ENCODE data around the gene GALNT18. TPM values are rescaled to one million over a fixed set of nuclear protein-coding genes. Genes with fewer than 3 reads are reported as not detected.

The GALNT18 gene
- total and polyA plus RNA-seq, 2 experiments from 2014 or later = 4.3 to 10.8 TPM

GRCh38 chr11:11602011-11602410 is 19.8 kb downstream of the GALNT18 start:
- ATAC-seq (no peak), DNase-seq (ENCODE audit: low spot score) (no peak)
- Mint-ChIP-seq H3K9me3 (no peaks in the 10 kb centered on the region), H3K27me3 (ENCODE audit: insufficient read depth, low read depth, poor library complexity) (no peaks in the 10 kb centered on the region), H3K27ac (no peak overlapping the region), H3K4me1 (peaks cover 4% of the 10 kb centered on the region; the same call in 1 of the 3 replicates), H3K36me3 (ENCODE audit: low read depth) (no peaks in the 10 kb centered on the region), H3K4me3 (no peak overlapping the region)
- no peaks in the 10 kb centered on the region for H4K20me1 ChIP-seq (replicated peaks; ENCODE audit: insufficient read depth)
- H3K4me1 ChIP-seq (ENCODE audit: insufficient read depth) = no peaks in the 10 kb centered on the region
- no peaks in the 10 kb centered on the region for H3K36me3 ChIP-seq (ENCODE audit: insufficient read depth)
- no peak for TF ChIP-seq NANOG (IDR thresholded peaks at IDR 0.05; ENCODE audit: borderline replicate concordance)
- TF ChIP-seq EZH2 (IDR thresholded peaks at IDR 0.05; ENCODE audit: low read depth, unreplicated experiment) = no peak
- no peak for TF ChIP-seq JUNB (IDR thresholded peaks at IDR 0.05; ENCODE audit: unreplicated experiment)
- TF ChIP-seq CREB1 (CRISPR knock-in tag; IDR thresholded peaks at IDR 0.05; ENCODE audit: low read depth) = no peak
- no peak for TF ChIP-seq ETS1 (IDR thresholded peaks at IDR 0.05)
- TF ChIP-seq ZNF462 (CRISPR knock-in tag; IDR thresholded peaks at IDR 0.05) = no peak
- no peak for TF ChIP-seq EZH2phosphoT487 (IDR thresholded peaks at IDR 0.05; ENCODE audit: unreplicated experiment)
- TF ChIP-seq CTCF (conservative IDR thresholded peaks at IDR 0.05; ENCODE audit: low read depth in 2 of 2) = no peak
- no peak for TF ChIP-seq ZNF331 (CRISPR knock-in tag; IDR thresholded peaks at IDR 0.05; ENCODE audit: low read depth)
- TF ChIP-seq REST (IDR thresholded peaks at IDR 0.05; ENCODE audit: unreplicated experiment) = no peak
- TF ChIP-seq POLR2AphosphoS5 (IDR thresholded peaks at IDR 0.05; ENCODE audit: low read depth) = no peak
- TF ChIP-seq ZNF114 (CRISPR knock-in tag; IDR thresholded peaks at IDR 0.05) = no peak
- TF ChIP-seq STAT1 (IDR thresholded peaks at IDR 0.05; ENCODE audit: unreplicated experiment) = no peak
- no peaks in the 10 kb centered on the region for H3K27me3 ChIP-seq (ENCODE audit: insufficient read depth)
- H3K4me2 ChIP-seq = no peak overlapping the region
- H3F3A ChIP-seq (replicated peaks; ENCODE audit: low read depth) = no peaks in the 10 kb centered on the region
- no peak overlapping the region for H3K4me3 ChIP-seq
- no peaks in the 10 kb centered on the region; the same call in 1 of the 2 replicates for H3K9me2 ChIP-seq (ENCODE audit: insufficient read depth)
- H2AFZ ChIP-seq = no peak overlapping the region
- no peaks in the 10 kb centered on the region for H3K79me2 ChIP-seq (replicated peaks; ENCODE audit: insufficient read depth)
- H3K27ac ChIP-seq (ENCODE audit: low read depth) = no peak overlapping the region
